Stimulated activated CD8-positive, alpha-beta memory T cell treated with anti-CD3 and anti-CD28 coated beads, Interleukin-12 subunit alpha, Interleukin-12 subunit beta, amount 100 ng/mL, for 4 hours (primary cell): ENCODE measurements around the gene EAF1.
"Not testable (repeated sequence)": the region's sequence is repeated elsewhere in the genome, so short reads cannot be mapped to it uniquely, and the experiment has no call there.

ENCODE experiments used
- DNase-seq: peaks from one replicate; pipeline ENCODE4 v3.0.0-alpha.2; 2020; ENCODE audit warnings: low read depth

Gene EAF1

DNA sequence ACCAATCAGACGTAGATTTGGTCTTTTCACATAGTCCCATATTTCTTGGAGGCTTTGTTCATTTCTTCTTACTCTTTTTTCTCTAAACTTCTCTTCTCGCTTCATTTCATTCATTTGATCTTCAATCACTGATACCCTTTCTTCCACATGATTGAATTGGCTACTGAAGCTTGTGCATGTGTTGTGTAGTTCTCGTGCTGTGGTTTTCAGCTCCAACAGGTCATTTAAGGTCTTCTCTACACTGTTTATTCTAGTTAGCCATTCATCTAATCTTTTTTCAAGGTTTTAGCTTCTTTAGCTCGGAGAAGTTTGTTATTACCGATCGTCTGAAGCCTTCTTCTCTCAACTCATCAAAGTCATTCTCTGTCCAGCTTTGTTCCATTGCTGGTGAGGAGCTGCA is 57.2 kb downstream of the EAF1 start:
- DNase-seq: not testable (repeated sequence)

- no peak for DNase-seq
Measured at GRCh38 chr3:15486020-15486419, 58.6 kb downstream of the EAF1 start.

DNA sequence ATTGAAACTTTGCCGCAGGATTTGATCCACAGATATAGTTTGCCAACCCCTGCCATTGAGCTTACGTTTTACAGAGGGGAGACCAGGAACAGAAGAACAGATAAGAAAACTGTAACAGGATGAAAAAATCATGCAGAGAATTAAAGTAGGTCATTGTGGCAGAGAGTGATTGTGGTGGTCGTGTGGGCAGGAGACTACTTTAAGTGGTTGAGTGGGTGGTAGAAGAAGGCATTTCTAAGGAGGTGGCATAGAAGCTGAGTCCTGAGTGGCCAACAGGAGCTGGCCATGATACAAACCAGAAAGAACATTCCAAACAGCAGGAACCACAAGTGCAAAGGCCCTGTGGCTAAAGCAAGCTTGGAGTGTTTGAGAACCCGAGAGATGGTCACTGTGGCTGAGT is 59.6 kb downstream of the EAF1 start:
- DNase-seq: no peak

DNA sequence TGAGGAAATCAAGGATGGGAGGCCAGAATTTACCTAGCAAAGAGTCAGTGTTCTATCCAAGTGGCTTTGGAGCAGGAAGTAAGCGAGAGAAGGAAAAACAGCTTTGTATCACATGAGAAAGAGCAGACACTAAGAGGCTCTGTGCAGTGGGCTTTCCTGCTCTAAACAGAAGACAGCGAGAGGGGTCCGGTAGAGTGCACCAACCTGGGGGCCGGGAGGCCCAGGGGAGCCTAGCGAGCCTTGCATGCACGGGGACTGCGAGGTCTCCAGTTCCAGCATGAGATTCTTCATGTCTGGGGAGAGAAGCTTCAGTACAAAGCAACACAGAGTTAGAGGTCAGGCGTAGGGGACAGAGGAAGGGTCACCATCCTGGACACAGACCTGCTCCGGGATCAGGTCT is 60.6 kb downstream of the EAF1 start:
- no peak for DNase-seq

DNA sequence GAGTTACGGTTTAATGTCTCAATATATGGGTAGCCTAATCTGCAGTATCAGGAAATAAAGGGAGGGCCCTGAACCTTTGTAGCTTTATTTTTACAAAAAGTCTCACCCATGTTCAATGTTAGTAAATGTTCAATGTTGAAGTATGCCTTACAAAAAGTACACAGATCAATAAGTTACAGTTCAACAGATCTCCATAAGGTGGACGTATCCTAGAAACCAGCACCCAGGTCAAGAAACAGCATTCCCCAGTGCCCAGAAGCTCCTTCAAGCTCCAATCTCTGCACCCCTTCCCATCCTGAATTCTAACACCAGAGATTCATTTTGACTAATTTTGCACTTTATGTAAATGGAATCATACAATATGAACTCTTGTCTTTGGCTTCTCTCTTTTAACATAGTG is 62.8 kb downstream of the EAF1 start:
- DNase-seq: no peak

DNA sequence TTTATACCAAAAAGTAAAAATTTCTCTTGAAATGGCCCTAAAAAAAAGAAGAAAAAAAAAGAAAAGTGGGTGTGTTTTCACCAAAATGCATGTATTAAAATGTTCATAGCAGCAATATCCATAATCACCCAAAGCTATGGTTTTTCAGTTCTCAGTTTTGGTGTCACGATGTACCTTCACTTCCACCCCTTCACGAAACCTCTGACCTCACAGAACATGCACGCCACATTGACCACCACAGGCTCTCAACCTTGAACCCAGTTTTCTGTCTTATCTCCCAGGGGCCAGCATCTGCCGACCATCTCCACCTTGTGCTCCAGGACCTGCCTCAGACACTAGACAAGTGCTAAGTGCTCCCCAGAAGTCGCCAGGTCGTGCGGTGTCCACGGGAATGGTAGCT is 63.7 kb downstream of the EAF1 start:
- no peak for DNase-seq
